CD4-positive, CD25-positive, alpha-beta regulatory T cell (primary cell): ENCODE results near the gene F10. TPM values are rescaled to one million over a fixed set of nuclear protein-coding genes. Genes with fewer than 3 reads are reported as not detected.
A peak's percentile ranks its signal among the peaks of the same experiment; 100 is the strongest.

Experiments
- ATAC-seq, 2 donors: fragments of 150-1000 bp; cut with Tn5 transposase; one replicate each; pipeline ENCODE4 v1.10.0; 2021; ENCODE audit warnings: low read depth in 2 of 2, moderate number of reproducible peaks in 2 of 2, moderate library complexity in 1 of 2
- DNase-seq, 3 donors: peaks; one replicate each; pipeline versions ENCODE4 v3.0.0 to v3.0.0-alpha.2; 2012 to 2022; ENCODE audit warnings: mixed read lengths in 1 of 3
- H3K27ac ChIP-seq: one replicate; pipeline ENCODE4 v1.7.0; 2013; ENCODE audit warnings: mild to moderate bottlenecking, low read length; ENCODE audit not compliant: insufficient read depth, poor library complexity, severe bottlenecking
- H3K27me3 ChIP-seq: one replicate; pipeline ENCODE4 v1.7.0; 2013; ENCODE audit warnings: low read length; ENCODE audit not compliant: control insufficient read depth, insufficient read depth
- H3K36me3 ChIP-seq: one replicate; pipeline ENCODE4 v1.7.0; 2013; ENCODE audit warnings: mild to moderate bottlenecking, low read length, moderate library complexity; ENCODE audit not compliant: control insufficient read depth, insufficient read depth
- H3K4me1 ChIP-seq: 2 replicates; pipeline ENCODE4 v1.7.0; 2013; ENCODE audit warnings: mild to moderate bottlenecking, low read length; ENCODE audit not compliant: insufficient read depth, control insufficient read depth, poor library complexity, severe bottlenecking
- H3K4me3 ChIP-seq: one replicate; pipeline ENCODE4 v1.7.0; 2013; ENCODE audit warnings: low read depth, mild to moderate bottlenecking, low read length, moderate library complexity
- H3K9me3 ChIP-seq, 2 experiments: 1 replicate in 1 of 2; 2 replicates in 1 of 2; pipeline ENCODE4 v1.7.0; 2013; ENCODE audit warnings: low read length in 2 of 2, mild to moderate bottlenecking in 1 of 2, moderate library complexity in 1 of 2; ENCODE audit not compliant: control insufficient read depth in 2 of 2
- H3K27ac Mint-ChIP-seq, 3 donors: one replicate each; pipeline ENCODE4 v1.8.0; 2020 to 2022; ENCODE audit warnings: mild to moderate bottlenecking in 3 of 3, mixed read lengths in 3 of 3, moderate library complexity in 2 of 3
- H3K27me3 Mint-ChIP-seq: one replicate; pipeline ENCODE4 v1.8.0; 2022; ENCODE audit warnings: mild to moderate bottlenecking, mixed read lengths
- H3K36me3 Mint-ChIP-seq: one replicate; pipeline ENCODE4 v1.8.0; 2020; ENCODE audit warnings: mixed read lengths
- H3K4me1 Mint-ChIP-seq, 4 donors: one replicate each; pipeline ENCODE4 v1.8.0; 2020 to 2022; ENCODE audit warnings: mixed read lengths in 4 of 4, mild to moderate bottlenecking in 1 of 4
- H3K4me3 Mint-ChIP-seq, 4 donors: one replicate each; pipeline ENCODE4 v1.8.0; 2020 to 2022; ENCODE audit warnings: mild to moderate bottlenecking in 4 of 4, mixed read lengths in 4 of 4, moderate library complexity in 3 of 4
- H3K9me3 Mint-ChIP-seq, 7 donors: one replicate each; pipeline ENCODE4 v1.8.0; 2020 to 2022; ENCODE audit warnings: mixed read lengths in 7 of 7, mild to moderate bottlenecking in 3 of 7, moderate library complexity in 2 of 7
- polyA plus RNA-seq, 4 donors: library from polyadenylated mRNA; unstranded; fragments of 300-500 nt; fragmentation: Illumina TruSeq; gene quantifications; one replicate each; pipeline ENCODE4 v1.2.3, GENCODE V29; 2021
- total RNA-seq: library from RNA; stranded (reverse); gene quantifications from one replicate; pipeline ENCODE4 v1.2.3, GENCODE V29; 2022

The F10 gene
- total and polyA plus RNA-seq, 5 donors from 2014 or later = 0.11 TPM; not detected in 4

DNA sequence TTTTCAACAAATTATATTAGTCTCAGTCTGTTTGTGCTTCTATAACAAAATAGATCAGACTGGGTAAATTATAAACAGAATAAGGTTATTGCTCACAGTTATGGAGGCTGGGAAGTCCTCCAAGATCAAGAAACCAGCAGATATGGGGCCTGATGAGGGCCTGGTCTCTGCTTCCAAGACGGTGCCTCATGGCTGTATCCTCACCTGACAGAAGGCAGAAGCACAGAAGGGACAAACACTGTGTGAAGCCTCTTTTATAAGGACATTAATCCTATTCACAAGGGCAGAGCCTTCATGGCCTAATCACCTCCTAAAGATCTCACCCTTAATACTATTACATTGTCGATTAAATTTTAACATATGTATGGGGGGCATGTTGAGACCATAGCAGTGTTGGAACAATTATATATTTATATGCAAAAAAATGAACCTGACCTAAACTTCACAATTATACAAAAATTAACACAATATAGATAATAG lies 12.7 kb downstream of the F10 start:
- Histone ChIP-seq H3K27me3 (peaks cover 15% of the 10 kb centered on the region), H3K27ac (no peak overlapping the region), H3K4me1 (no peaks in the 10 kb centered on the region), H3K4me3 (no peak overlapping the region), H3K36me3 (no peaks in the 10 kb centered on the region), H3K9me3 (no peaks in the 10 kb centered on the region)
- Mint-ChIP-seq H3K27ac (no peak overlapping the region), H3K4me3 (no peak overlapping the region), H3K4me1 (no peaks in the 10 kb centered on the region), H3K27me3 (peaks cover 47% of the 10 kb centered on the region), H3K9me3 (peaks cover 0 to 2% (median 0%) of the 10 kb centered on the region in 7 donors), H3K36me3 (no peaks in the 10 kb centered on the region)
- DNase-seq (no peak), ATAC-seq (no peak)

- ATAC-seq (no peak), DNase-seq (no peak)
- peaks cover 0 to 2% (median 0%) of the 10 kb centered on the region in 7 donors for H3K9me3 Mint-ChIP-seq
- H3K27me3 Mint-ChIP-seq = peaks cover 30% of the 10 kb centered on the region
- Histone ChIP-seq H3K27me3 (peaks cover 2% of the 10 kb centered on the region), H3K36me3 (no peaks in the 10 kb centered on the region), H3K9me3 (no peaks in the 10 kb centered on the region), H3K4me3 (no peak overlapping the region), H3K4me1 (no peaks in the 10 kb centered on the region), H3K27ac (no peak overlapping the region)
- peak overlapping the region in 1 of 3 donors; percentile 32 for H3K27ac Mint-ChIP-seq
- H3K36me3 Mint-ChIP-seq = no peaks in the 10 kb centered on the region
- no peaks in the 10 kb centered on the region for H3K4me1 Mint-ChIP-seq
- H3K4me3 Mint-ChIP-seq = no peak overlapping the region
These were observed 15.2 kb downstream of the F10 start for GRCh38 chr13:113137691-113138298.

- no peak overlapping the region for H3K4me3 ChIP-seq
- no peak for DNase-seq
- no peak overlapping the region for H3K27ac ChIP-seq
- H3K4me1 ChIP-seq = no peaks in the 10 kb centered on the region
- Mint-ChIP-seq H3K27me3 (peaks cover 21% of the 10 kb centered on the region), H3K4me1 (no peaks in the 10 kb centered on the region), H3K27ac (no peak overlapping the region), H3K36me3 (no peaks in the 10 kb centered on the region), H3K4me3 (no peak overlapping the region), H3K9me3 (peaks cover 0 to 2% (median 0%) of the 10 kb centered on the region in 7 donors)
- no peaks in the 10 kb centered on the region for H3K9me3 ChIP-seq
- H3K27me3 ChIP-seq = peaks cover 2% of the 10 kb centered on the region
- no peak for ATAC-seq
- no peaks in the 10 kb centered on the region for H3K36me3 ChIP-seq
These were observed 16.4 kb downstream of the F10 start for GRCh38 chr13:113138792-113139551.

DNA sequence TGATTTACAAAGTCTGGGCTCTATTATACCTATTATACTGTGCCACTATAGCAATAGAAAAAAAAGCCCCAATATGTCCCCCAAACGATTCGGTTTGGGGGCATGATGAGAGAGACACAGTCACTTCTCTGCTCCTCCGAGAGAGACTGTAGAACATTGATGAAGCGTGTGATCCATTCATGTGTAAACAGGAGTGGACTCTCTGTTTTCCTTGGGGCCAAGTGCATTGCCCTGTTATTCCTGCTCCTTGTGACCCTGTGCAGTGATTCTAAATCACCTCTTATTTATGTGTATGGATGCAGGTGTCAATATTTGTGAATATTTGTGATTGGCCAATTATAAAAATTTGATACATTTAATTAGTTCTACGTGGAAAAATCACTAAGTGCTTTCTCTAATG lies 17.0 kb downstream of the F10 start:
- Mint-ChIP-seq H3K27me3 (peaks cover 15% of the 10 kb centered on the region), H3K9me3 (peaks cover 0 to 2% (median 0%) of the 10 kb centered on the region in 7 donors), H3K4me3 (no peak overlapping the region), H3K27ac (no peak overlapping the region), H3K36me3 (no peaks in the 10 kb centered on the region), H3K4me1 (no peaks in the 10 kb centered on the region)
- H3K9me3 ChIP-seq = no peaks in the 10 kb centered on the region
- H3K4me3 ChIP-seq = no peak overlapping the region
- ATAC-seq (no peak), DNase-seq (no peak)
- H3K27ac ChIP-seq = no peak overlapping the region
- peaks cover 2% of the 10 kb centered on the region for H3K27me3 ChIP-seq
- no peaks in the 10 kb centered on the region for H3K4me1 ChIP-seq
- no peaks in the 10 kb centered on the region for H3K36me3 ChIP-seq

GRCh38 chr13:113140677-113141600 lies 18.3 kb downstream of the F10 start:
- H3K4me3 Mint-ChIP-seq = no peak overlapping the region
- Histone ChIP-seq H3K4me3 (no peak overlapping the region), H3K9me3 (no peaks in the 10 kb centered on the region), H3K36me3 (no peaks in the 10 kb centered on the region), H3K4me1 (no peaks in the 10 kb centered on the region), H3K27ac (no peak overlapping the region), H3K27me3 (peaks cover 2% of the 10 kb centered on the region)
- no peaks in the 10 kb centered on the region for H3K36me3 Mint-ChIP-seq
- ATAC-seq (no peak), DNase-seq (no peak)
- no peaks in the 10 kb centered on the region for H3K4me1 Mint-ChIP-seq
- peaks cover 12% of the 10 kb centered on the region for H3K27me3 Mint-ChIP-seq
- H3K27ac Mint-ChIP-seq = no peak overlapping the region
- peaks cover 0 to 1% (median 0%) of the 10 kb centered on the region in 7 donors for H3K9me3 Mint-ChIP-seq

DNA sequence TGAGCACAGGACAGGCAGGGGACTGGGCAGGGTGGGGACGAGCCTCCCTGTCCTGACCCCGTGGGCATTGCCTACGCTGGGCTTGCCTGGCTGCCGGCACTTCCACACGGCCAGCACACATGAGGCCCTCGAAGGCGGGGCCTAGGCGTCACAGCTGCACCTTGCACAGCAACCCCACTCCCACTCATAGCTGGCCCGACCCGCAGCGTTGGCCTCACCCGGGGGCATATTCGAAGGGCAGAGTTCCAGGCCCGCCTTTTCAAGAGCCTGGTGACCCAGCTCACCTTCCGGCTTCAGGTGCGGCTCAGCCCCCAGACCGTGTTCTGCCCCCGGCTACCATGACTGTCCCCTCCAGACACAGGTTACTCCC lies 19.0 kb downstream of the F10 start:
- ATAC-seq = no peak
- Mint-ChIP-seq H3K27me3 (peaks cover 11% of the 10 kb centered on the region), H3K9me3 (peaks cover 0 to 1% (median 0%) of the 10 kb centered on the region in 7 donors), H3K4me3 (no peak overlapping the region), H3K27ac (no peak overlapping the region), H3K4me1 (no peaks in the 10 kb centered on the region), H3K36me3 (no peaks in the 10 kb centered on the region)
- DNase-seq = no peak
- H3K36me3 ChIP-seq = no peaks in the 10 kb centered on the region
- H3K27me3 ChIP-seq = peaks cover 2% of the 10 kb centered on the region
- no peak overlapping the region for H3K4me3 ChIP-seq
- no peaks in the 10 kb centered on the region for H3K4me1 ChIP-seq
- H3K27ac ChIP-seq = no peak overlapping the region
- no peaks in the 10 kb centered on the region for H3K9me3 ChIP-seq

GRCh38 chr13:113142876-113143275 lies 20.3 kb downstream of the F10 start:
- Mint-ChIP-seq H3K36me3 (no peaks in the 10 kb centered on the region), H3K27me3 (peaks cover 5% of the 10 kb centered on the region), H3K4me3 (no peak overlapping the region), H3K9me3 (no peaks in the 10 kb centered on the region), H3K27ac (no peak overlapping the region), H3K4me1 (no peaks in the 10 kb centered on the region)
- Histone ChIP-seq H3K4me1 (no peaks in the 10 kb centered on the region), H3K9me3 (no peaks in the 10 kb centered on the region), H3K36me3 (no peaks in the 10 kb centered on the region), H3K4me3 (no peak overlapping the region), H3K27me3 (peaks cover 2% of the 10 kb centered on the region), H3K27ac (no peak overlapping the region)
- DNase-seq = no peak
- no peak for ATAC-seq
